Smooth muscle cell (in vitro differentiated cells): Measurements from ENCODE around the gene HEBP2. TPM values are rescaled to one million over a fixed set of nuclear protein-coding genes. Genes with fewer than 3 reads are reported as not detected.

ENCODE experiments used
- DNase-seq: peaks from one replicate; lab custom pipeline; 2025; ENCODE audit not compliant: unreplicated experiment; lab: John Stamatoyannopoulos, UW
- H2AFZ ChIP-seq: fragments of 200-600 bp; sonication (generic); 2 replicates; pipeline ENCODE4 v1.6.0; 2016; ENCODE audit warnings: antibody characterized with exemption, low read depth, mild to moderate bottlenecking
- H3F3A ChIP-seq: fragments of 200-600 bp; sonication (generic); 2 replicates; pipeline ENCODE4 v1.6.0; 2017; ENCODE audit warnings: antibody characterized with exemption, low read depth
- H3K27ac ChIP-seq: fragments of 200-600 bp; sonication (generic); 2 replicates; pipeline ENCODE4 v1.5.1; 2016; ENCODE audit warnings: low read depth, mild to moderate bottlenecking
- H3K27me3 ChIP-seq: fragments of 200-600 bp; sonication (generic); 2 replicates; pipeline ENCODE4 v1.6.1; 2016; ENCODE audit warnings: low read depth, mild to moderate bottlenecking
- H3K36me3 ChIP-seq: fragments of 200-600 bp; sonication (generic); 2 replicates; pipeline ENCODE4 v1.5.1; 2016; ENCODE audit warnings: low read depth
- H3K4me1 ChIP-seq: fragments of 200-600 bp; sonication (generic); 2 replicates; pipeline ENCODE4 v1.5.1; 2016; ENCODE audit warnings: low read depth
- H3K4me2 ChIP-seq: fragments of 200-600 bp; sonication (generic); 2 replicates; pipeline ENCODE4 v1.6.0; 2016; ENCODE audit warnings: mild to moderate bottlenecking
- H3K4me3 ChIP-seq: fragments of 200-600 bp; sonication (generic); 2 replicates; pipeline ENCODE4 v1.5.1; 2016; ENCODE audit warnings: mild to moderate bottlenecking
- H3K79me2 ChIP-seq: fragments of 200-600 bp; sonication (generic); 2 replicates; pipeline ENCODE4 v1.6.0; 2016; ENCODE audit warnings: low read depth, mild to moderate bottlenecking
- H3K9ac ChIP-seq: fragments of 200-600 bp; sonication (generic); 2 replicates; pipeline ENCODE4 v1.6.0; 2016; ENCODE audit warnings: low read depth
- H3K9me3 ChIP-seq: fragments of 200-600 bp; sonication (generic); replicated peaks from 2 replicates; pipeline ENCODE4 v1.5.1; 2016; ENCODE audit warnings: low read depth
- H4K20me1 ChIP-seq: fragments of 200-600 bp; sonication (generic); 2 replicates; pipeline ENCODE4 v1.6.0; 2016; ENCODE audit warnings: low read depth
- WGBS: methylation state at CpG from one replicate; pipeline ENCODE4 v1.1.7; 2016; ENCODE audit warnings: low lambda C conversion rate; 5-methylcytosine and 5-hydroxymethylcytosine counted together
- polyA plus RNA-seq: library from polyadenylated mRNA; unstranded; fragments of >200 nt; fragmentation: Nextera tagmentation; extraction: Ambion mirVana; gene quantifications from 2 replicates; pipeline ENCODE4 v1.2.1, GENCODE V29; 2016
- total RNA-seq: library from RNA; depleted of rRNA; stranded (reverse); fragments of >200 nt; gene quantifications from 2 replicates; pipeline ENCODE4 v1.2.3, GENCODE V29; 2014
- TF ChIP-seq, protein P1 (sequence below): fragments of 200-600 bp; sonication (generic); IDR thresholded peaks from 2 replicates; pipeline ENCODE4 v1.5.1; 2017; ENCODE audit warnings: borderline replicate concordance, mild to moderate bottlenecking, antibody characterized with exemption; ENCODE audit not compliant: insufficient read depth, poor library complexity, severe bottlenecking

The HEBP2 gene
- total and polyA plus RNA-seq, 2 experiments from 2014 or later = 54.4 to 87.0 TPM

GRCh38 chr6:138396709-138397108 lies 7.3 kb upstream of the HEBP2 start:
- Histone ChIP-seq H3F3A (no peaks in the 10 kb centered on the region), H2AFZ (no peak overlapping the region), H4K20me1 (no peaks in the 10 kb centered on the region), H3K4me3 (no peak overlapping the region), H3K27ac (no peak overlapping the region), H3K9me3 (no peaks in the 10 kb centered on the region), H3K4me1 (no peaks in the 10 kb centered on the region), H3K79me2 (no peaks in the 10 kb centered on the region), H3K4me2 (no peak overlapping the region), H3K36me3 (no peaks in the 10 kb centered on the region), H3K27me3 (no peaks in the 10 kb centered on the region), H3K9ac (no peak overlapping the region)
- TF ChIP-seq, protein P1, sequence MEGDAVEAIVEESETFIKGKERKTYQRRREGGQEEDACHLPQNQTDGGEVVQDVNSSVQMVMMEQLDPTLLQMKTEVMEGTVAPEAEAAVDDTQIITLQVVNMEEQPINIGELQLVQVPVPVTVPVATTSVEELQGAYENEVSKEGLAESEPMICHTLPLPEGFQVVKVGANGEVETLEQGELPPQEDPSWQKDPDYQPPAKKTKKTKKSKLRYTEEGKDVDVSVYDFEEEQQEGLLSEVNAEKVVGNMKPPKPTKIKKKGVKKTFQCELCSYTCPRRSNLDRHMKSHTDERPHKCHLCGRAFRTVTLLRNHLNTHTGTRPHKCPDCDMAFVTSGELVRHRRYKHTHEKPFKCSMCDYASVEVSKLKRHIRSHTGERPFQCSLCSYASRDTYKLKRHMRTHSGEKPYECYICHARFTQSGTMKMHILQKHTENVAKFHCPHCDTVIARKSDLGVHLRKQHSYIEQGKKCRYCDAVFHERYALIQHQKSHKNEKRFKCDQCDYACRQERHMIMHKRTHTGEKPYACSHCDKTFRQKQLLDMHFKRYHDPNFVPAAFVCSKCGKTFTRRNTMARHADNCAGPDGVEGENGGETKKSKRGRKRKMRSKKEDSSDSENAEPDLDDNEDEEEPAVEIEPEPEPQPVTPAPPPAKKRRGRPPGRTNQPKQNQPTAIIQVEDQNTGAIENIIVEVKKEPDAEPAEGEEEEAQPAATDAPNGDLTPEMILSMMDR = no peak
- no peak for DNase-seq
- 94% methylated on average over 5 of the region's 5 CpGs for WGBS

DNA sequence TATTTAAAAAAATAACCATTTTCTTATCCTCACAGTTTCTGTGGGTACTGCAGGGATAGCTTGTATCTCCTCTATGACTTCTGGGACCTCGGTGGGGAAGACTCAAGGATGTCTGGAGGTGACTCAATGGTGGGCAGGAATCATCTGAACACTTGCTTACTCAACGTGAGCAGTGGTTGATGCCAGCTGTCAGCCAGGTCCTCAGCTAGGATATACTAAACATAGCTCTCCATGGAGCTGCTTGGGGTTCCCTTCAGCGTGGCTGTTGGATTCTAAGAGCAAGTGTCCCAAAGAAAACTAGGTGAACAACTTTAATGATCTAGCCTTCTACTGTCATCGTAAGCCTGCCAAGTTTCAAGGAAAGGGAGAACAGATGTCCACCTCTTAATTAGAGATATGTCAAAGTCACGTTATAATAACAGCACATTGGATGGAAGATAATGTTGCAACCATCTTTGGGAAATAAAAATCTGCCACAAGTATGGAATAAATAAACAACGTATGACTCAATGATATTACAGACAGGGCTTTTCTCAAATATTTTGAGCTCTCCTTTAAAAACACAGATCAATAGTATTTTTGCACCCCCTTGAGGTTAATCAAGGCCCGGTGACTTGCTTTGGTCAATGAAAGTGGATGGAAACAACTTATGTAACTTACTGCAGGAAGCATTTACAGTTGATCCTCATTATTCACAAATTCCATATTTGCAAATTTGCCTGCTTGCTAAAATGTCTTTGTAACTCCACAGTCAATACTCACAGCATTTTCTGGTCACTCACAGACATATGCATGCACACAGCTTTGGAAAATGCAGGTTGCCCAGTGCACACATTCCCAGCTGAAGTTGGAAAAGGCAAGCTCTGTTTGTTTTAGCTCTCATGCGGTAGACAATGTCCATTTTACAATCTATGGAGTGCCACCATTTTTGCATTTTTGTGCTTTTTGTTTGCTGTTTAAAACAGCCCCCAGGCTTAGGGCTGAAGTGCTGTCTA lies 6.6 kb upstream of the HEBP2 start:
- Histone ChIP-seq H3K27me3 (no peaks in the 10 kb centered on the region), H3K4me2 (no peak overlapping the region), H3K9ac (no peak overlapping the region), H3K36me3 (no peaks in the 10 kb centered on the region), H3K4me3 (no peak overlapping the region), H3F3A (no peaks in the 10 kb centered on the region), H3K4me1 (no peaks in the 10 kb centered on the region), H4K20me1 (no peaks in the 10 kb centered on the region), H3K27ac (no peak overlapping the region), H3K79me2 (no peaks in the 10 kb centered on the region), H2AFZ (no peak overlapping the region), H3K9me3 (no peaks in the 10 kb centered on the region)
- TF ChIP-seq, protein P1 = no peak
- WGBS = 89% methylated on average over 8 of the region's 8 CpGs
- DNase-seq = no peak

DNA sequence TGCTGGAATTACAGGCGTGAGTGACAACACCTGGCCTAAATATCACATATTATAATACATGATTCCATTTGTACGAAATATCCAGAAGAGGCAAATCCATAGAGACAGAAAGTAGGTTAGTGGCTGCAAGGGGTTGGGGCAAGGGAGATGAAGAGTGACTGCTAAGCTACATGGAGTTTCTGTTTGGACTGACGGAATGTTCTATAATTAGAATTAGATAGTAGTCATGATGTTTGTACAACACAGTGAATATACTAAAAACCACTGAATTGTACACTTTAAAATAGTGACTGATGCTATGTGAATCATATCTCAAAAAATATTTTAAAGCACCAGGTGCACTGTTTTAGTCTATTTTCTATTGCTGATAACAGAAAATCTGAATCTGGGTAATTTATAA lies 3.7 kb upstream of the HEBP2 start:
- no peak for DNase-seq
- Histone ChIP-seq H3K27ac (no peak overlapping the region), H3K4me1 (peaks cover 4% of the 10 kb centered on the region), H3K27me3 (no peaks in the 10 kb centered on the region), H2AFZ (no peak overlapping the region), H3K79me2 (no peaks in the 10 kb centered on the region), H3F3A (no peaks in the 10 kb centered on the region), H4K20me1 (no peaks in the 10 kb centered on the region), H3K9ac (no peak overlapping the region), H3K4me3 (no peak overlapping the region), H3K4me2 (no peak overlapping the region), H3K36me3 (no peaks in the 10 kb centered on the region), H3K9me3 (no peaks in the 10 kb centered on the region)
- TF ChIP-seq, protein P1 = no peak
- WGBS = 87% methylated on average over 3 of the region's 3 CpGs
